Dermis microvascular lymphatic vessel endothelial cell (primary cell): ENCODE data around the gene PLA2G2C. TPM values are rescaled to one million over a fixed set of nuclear protein-coding genes. Genes with fewer than 3 reads are reported as not detected.

Source experiments
- DNase-seq, 2 donors: peaks; one replicate each; pipeline versions ENCODE4 v3.0.0 to v3.0.0-alpha.2; 2010; ENCODE audit warnings: low read depth in 2 of 2
- total RNA-seq: library from RNA; depleted of rRNA; stranded (reverse); fragments of >200 nt; gene quantifications from 2 replicates; pipeline ENCODE4 v1.2.1, GENCODE V29; 2014

PLA2G2C gene
- total RNA-seq, 1 donor from 2014 or later, result not detected

DNA sequence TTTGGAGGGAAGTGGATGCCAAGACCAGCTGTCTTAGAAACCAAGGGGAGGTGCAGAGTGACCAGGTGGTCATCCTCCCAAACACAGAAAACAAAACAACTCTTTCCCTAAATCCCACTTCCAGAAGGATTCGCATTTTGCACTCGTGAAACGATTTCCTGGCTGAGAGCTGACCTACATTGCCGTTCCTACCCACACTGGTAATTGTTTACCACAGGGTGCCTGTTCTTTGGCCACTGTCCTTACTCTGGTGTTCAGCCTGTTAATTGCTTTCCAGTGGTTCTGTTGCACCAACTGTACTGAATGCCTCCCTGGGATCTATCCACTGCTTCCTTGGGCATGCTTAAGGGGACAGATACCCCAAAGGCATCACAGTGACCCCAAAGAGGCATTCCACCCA is 23.2 kb upstream of the PLA2G2C start:
- no peak for DNase-seq

DNA sequence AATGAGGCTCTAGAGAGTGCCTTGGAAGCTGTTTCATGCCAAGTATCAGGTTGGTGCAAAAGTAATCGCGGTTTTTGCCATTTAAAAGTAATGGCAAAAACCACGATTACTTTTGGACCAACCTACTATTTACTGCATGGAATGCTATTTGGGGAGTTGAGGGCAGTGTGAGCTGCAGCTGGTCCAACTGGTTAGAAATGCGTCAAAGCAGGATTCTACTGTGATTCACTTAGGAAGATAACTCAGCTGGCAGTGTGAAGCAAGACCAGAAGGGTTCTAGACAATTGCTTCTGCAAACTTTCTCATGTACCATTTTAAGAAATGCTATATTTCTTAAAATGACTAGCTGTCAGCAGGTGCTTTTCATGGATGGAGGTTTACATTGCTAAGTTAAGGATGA is 21.2 kb upstream of the PLA2G2C start:
- DNase-seq, result no peak

- DNase-seq, result no peak
Measured at GRCh38 chr1:20202166-20202565, 15.8 kb upstream of the PLA2G2C start.

GRCh38 chr1:20200966-20201365 is 14.6 kb upstream of the PLA2G2C start:
- DNase-seq, result no peak

GRCh38 chr1:20199840-20200239 is 13.5 kb upstream of the PLA2G2C start:
- DNase-seq, result no peak

DNA sequence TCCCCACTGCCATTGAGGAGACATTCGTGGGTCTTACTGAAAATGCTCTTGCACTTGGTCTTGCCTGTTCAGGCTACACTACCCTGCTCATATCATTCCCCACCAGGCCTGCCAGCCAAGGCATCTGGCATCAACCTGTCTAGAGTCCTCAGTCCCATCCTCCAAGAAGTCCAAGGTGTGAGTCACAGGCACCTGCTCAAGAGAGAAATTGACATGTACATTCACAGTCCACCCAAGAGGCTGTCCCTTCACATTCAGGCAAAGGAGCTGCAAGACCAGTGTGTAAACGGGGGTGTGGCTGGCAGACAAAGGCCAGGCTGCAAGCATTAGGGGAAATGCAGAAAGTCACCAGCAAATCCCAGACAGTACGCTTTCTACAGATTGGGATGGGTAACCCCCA is 13.1 kb upstream of the PLA2G2C start:
- no peak for DNase-seq

DNA sequence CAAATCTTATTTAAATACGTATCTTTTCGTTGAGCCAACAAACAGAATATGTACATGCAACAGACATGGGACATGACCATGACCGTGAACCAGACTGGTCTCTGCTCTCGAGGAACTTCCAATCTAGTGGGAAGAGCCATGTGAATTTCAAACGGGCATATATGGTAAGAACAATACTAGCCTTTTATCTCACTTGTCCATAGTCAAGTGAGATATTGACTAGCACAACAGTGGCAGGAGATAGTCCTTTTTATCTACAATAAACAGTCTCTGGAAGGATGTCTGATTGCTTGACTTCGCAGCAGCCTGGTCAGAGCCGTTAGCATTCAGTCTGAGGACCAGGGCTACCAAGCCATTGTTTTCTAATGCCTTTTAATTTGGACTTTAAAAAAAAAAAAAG is 12.6 kb upstream of the PLA2G2C start:
- no peak for DNase-seq

DNA sequence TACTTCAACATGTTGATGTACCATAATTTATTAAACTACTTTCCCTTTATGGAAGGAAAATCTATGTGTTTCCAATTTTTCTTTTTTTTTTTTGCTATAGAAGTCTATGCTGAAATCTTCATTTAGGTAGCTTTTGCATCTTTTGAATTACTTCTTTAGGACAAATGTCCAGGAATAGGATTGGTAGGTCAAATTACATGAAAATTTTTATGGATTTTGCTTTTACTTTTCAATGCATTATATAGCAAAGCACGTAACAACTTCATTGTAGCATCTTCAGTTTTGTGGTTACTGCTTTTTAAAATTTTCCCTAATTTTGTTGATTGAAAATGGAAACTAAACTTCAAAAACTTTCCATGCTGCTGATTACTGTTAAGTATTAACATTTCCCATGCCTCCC is 12.0 kb upstream of the PLA2G2C start:
- no peak for DNase-seq

DNA sequence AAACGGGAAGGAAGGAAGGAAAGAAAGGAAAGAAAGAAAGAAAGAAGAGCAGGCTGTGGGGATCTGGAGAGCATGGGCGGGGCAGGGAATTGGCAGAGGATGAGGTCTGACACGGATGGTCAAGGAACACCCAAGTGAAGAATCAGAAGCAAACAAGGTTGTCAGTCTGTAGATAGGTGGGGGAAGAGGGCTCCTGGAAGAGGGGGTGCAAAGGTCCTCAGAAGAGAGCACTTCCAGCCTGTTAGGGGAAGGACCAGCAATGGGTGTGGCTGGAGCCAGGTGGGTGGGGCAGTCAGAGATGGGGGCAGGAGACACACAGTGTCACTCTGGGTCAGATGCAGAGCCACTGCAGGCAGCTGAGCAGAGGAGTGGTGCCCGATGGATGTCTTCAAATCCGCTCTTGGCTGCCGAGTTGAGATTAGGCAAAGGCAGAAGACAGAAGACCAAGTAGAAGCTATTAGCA is 11.0 kb upstream of the PLA2G2C start:
- DNase-seq, result no peak

GRCh38 chr1:20195462-20195780 is 9.1 kb upstream of the PLA2G2C start:
- DNase-seq, result no peak

DNA sequence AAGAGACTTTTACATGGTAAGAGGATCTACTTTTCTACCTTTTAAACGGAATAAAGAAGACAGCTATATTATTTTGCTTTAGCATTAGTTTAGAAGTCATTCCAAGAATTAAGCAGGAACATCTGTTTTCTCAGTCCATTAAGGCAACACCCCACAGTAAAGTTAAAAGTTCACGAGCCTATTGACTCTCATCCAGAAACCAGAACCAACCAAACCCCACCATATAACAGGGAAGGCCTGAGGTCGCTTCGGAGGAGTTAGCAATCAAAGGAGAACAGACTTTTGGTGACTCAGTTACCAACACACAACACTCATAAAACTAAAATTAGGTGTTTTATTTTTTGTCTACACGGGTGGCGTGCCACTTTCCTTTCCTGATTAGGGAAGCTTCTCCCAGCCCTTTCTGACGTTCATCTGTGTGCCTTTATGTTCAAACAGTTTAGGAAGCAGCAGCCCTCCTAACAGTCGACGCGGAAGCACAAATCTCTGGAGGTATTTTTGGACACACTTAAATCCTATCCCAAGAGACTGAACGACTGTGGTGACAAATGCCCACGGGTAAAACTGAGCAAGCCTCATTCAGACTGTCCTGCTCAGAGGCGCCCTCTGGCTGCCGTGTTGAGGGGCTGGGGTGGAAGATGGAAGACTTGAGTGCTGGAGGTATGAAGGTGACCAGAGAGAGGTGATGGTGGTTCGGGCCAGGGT is 8.6 kb upstream of the PLA2G2C start:
- peak; percentile 25 to 63 for DNase-seq

- DNase-seq, result no peak
Measured at GRCh38 chr1:20194224-20194623, 7.9 kb upstream of the PLA2G2C start.

DNA sequence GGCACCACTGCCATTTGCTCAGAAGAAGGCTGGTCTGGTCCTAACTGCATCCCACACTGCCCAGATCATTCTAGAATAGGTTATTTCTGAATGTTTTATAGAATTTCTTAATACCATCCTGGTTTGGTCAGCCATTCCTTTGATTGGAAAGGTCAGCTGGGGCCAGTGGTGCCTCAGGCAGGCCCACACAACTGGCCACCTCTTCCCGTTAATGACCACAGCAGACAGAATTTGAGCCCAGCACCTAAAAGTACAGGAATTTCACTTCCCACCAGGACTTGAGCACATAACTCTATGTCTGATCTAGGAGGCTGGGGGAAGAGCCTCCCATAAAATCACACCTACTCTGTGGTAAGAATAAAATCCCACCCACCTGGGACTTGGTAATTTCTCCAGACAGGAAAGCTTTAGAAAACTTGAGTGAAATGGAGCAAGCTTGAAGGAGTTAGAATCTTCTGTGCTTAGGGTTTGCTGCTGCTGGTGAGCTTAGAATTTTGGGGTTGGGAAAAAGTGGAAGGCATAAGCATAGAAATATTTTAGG is 6.6 kb upstream of the PLA2G2C start:
- DNase-seq, result no peak

DNA sequence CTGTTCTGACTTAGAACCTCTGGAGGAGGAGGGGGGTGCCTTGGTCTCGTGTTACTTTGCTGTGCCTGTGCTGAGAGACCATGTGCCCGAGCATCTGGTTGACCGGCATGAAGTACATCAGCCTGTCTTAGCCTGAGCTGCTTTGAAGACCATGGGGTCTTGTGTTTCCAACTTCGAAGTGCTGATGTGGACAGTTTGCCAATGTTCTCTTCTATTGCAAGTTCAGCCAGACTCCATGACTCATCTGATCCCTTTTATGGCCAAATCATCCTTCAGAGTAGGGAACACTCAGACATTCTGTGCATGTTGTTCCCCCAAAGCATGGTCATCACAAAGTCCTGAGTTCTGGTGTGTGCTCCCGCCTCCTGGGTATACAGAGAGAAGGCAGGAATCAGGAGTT is 6.0 kb upstream of the PLA2G2C start:
- no peak for DNase-seq

DNA sequence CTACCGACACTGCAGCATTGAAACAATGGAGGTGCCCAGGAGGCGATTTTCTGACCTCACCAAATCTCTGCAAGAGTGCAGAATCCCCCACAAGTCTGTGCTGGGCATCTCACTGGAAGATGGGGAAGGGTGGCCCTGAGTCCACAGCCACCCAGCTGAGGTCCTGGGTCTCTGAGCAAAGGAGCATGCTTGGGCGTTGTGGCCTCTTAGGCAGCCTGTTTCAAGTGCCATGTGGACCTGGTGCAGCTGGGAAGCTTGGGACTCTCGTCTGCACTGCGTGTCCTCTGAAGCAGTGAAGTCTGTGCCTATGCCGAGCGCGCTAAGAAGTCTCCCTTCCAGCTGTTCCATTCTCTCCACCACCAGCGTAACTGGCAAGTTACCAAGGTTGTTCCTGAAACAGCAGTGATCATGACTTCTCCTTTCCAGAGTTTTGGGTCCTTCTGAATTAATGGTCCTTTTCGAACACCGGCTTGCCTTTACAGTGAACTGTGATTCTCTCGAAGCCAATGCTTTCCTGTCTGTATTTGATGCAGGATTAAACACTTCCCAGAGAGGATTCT is 5.0 kb upstream of the PLA2G2C start:
- no peak for DNase-seq

DNA sequence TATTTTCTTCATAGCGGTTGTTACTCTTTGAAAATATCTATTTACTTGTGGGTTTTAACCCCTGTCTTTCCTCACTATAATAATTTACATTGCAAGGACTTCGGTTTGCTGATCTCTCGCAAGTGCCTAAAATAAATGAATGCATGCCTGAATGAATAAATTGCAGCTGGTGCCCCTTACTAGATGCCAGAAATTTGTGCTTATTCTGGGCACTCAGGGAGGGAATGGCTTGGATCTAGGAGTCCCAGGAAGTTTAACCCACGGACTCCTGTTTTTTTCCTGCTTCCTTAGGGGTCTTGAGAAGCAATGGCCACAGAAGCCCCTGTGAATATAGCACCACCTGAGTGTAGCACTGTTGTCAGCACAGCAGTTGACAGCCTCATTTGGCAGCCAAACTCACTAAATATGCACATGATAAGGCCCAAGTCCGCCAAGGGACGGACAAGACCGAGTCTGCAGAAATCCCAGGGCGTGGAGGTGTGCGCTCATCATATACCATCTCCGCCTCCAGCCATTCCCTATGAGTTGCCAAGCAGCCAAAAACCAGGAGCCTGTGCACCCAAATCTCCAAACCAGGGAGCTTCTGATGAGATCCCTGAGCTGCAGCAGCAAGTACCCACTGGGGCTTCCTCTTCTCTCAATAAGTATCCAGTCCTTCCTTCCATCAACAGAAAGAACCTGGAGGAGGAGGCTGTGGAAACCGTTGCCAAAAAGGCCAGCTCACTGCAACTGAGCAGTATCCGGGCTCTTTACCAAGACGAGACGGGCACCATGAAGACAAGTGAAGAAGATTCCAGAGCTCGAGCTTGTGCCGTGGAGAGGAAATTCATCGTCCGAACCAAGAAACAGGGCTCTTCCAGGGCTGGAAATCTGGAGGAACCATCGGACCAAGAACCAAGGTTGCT is 4.2 kb upstream of the PLA2G2C start:
- DNase-seq, result no peak

DNA sequence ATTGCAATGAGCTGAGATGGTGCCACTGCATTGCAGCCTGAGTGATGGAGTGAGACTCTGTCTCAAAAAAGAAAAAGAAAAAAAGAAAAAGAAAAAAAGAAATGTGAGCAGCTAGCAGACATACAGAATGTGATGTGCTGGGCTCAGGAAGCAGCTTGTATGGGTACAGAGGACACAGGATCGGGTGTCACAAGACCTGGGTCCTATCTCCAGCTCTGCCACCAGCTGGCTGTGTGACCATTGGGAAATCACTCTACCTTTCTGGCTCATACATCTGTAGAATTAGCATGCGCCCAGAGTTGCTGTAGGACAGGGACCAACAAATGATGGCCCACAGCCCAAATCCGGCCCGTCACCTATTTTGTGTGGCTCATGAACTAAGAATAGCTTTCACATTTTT is 3.3 kb upstream of the PLA2G2C start:
- DNase-seq, result no peak

DNA sequence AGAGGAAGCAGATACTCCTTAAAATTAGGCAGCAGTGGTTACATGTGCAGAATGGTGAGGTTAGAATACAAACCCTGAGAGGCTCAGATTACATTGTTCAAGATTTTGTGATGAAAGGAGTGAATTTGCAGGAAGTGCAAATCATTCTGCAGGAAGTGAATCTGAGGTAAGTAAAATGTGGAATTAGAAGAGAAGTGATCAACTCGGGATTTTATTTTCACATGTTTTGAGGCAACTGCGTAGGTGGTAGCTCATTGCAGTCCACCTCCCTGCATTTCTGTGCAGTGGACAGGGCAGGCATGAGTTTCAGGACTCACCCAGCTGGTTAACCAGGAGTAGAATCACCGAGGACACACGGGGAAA is 2.1 kb upstream of the PLA2G2C start:
- no peak for DNase-seq

- DNase-seq, result no peak
Measured at GRCh38 chr1:20187813-20188454, 1.6 kb upstream of the PLA2G2C start.

- no peak for DNase-seq
Measured at GRCh38 chr1:20187103-20187812, 940 bp upstream of the PLA2G2C start.
